IPS DF 4.7 (cell line): ENCODE results near the gene FAM53B.
"Not testable (repeated sequence)": the region's sequence is repeated elsewhere in the genome, so short reads cannot be mapped to it uniquely, and the experiment has no call there.

Experiments used
- DNase-seq: peaks from one replicate; pipeline ENCODE4 v3.0.0-alpha.2; 2013; ENCODE audit warnings: low spot score; ENCODE audit errors: extremely low read depth

FAM53B gene

DNA sequence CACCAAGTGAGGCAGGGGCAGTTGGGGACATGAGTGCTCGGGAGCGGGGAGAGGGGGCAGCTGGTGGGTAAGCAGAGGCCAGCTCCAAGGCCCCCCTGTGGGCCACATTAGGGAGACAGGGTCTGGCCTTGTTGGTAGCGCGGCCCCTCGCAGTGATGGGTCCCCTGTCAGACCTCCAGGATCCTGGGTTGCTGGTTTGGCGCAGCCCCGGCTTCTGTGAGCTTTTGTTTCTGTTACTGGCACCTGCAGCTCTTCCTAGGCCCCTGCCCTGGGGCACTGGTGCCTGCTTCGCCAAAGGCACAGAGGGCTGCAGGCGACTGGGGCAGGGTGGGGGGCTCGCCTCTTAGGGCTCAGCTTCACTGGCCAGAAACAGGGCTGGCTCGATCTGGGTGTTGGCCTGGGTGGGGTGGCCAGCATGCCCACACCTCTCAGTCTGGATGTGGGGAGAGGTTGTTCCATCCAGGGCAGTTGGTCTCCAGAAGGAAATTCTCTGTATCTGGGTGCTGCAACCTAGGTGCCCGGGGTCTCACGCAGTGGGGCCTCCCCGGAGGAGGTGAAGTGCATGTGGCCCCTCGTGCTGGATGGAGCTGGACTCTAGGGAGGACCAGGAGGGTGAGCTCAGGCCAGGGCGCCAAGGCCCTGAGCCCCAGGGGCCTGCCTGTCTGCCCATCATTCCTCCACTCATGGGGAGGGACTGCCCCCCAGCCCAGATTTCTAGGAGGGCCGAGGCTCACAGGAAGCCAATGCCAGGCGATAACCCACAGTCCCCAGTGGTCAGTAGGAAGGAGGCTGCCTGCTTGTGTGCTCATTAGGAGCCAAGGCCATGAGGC lies 143.9 kb downstream of the FAM53B start:
- no peak for DNase-seq

- DNase-seq: no peak
Observed at GRCh38 chr10:124599588-124600050, 144.6 kb downstream of the FAM53B start.

DNA sequence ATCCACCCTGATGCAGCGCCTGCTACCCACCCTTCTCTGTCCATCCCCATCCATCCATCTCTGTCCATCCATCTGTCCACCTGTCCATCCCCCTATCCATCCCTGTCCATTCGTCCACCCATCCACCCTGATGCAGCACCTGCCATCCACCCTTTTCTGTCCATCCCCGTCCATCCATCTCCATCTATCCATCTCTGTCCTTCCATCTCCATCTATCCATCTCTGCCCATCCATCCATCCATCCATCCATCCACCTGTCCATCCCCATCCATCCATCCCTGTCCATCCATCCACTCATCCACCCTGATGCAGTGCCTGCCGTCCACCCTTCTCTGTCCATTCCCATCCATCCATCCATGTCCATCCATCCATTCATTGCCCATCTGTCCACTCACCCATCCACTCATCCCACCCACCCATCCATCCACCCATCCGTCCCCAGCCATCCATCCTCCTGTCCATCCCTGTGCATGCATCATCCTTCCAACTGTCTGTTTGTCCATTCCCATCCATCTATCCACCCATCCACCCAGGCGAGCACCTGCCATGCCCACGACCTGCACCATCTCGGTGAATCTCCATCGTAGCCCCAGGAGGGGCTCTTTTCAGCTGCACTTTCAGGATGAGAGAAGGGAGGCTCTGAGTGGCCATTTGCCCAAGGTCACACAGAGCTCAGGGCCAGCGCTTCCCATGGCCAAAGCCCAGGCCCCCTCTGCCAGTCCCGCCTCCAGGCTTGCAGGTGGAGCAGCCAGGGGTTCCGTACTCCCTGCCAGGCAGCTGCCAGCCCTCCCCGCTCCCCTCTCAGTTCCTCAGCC lies 145.2 kb downstream of the FAM53B start:
- no peak for DNase-seq

DNA sequence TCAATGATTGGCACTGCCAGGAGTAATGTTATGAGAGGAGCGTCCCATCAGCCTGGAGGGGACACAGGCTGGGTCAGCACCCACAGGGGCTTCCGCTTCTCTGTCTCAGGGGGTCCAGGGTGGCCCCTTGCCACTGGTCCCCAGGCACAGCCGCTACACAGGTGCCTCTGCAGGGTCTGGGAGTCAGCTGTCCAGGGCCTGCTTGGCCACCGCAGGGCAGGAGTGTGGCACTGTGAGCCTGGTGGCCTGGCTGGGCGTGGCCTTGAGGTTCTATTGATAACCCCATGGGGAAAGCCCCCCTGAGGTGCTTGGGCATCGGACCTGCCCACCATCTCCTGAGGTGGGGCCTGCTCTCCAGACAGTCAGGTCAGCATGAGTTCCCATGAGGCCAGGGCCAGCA lies 146.0 kb downstream of the FAM53B start:
- no peak for DNase-seq

GRCh38 chr10:124597846-124598165 lies 146.4 kb downstream of the FAM53B start:
- no peak for DNase-seq

DNA sequence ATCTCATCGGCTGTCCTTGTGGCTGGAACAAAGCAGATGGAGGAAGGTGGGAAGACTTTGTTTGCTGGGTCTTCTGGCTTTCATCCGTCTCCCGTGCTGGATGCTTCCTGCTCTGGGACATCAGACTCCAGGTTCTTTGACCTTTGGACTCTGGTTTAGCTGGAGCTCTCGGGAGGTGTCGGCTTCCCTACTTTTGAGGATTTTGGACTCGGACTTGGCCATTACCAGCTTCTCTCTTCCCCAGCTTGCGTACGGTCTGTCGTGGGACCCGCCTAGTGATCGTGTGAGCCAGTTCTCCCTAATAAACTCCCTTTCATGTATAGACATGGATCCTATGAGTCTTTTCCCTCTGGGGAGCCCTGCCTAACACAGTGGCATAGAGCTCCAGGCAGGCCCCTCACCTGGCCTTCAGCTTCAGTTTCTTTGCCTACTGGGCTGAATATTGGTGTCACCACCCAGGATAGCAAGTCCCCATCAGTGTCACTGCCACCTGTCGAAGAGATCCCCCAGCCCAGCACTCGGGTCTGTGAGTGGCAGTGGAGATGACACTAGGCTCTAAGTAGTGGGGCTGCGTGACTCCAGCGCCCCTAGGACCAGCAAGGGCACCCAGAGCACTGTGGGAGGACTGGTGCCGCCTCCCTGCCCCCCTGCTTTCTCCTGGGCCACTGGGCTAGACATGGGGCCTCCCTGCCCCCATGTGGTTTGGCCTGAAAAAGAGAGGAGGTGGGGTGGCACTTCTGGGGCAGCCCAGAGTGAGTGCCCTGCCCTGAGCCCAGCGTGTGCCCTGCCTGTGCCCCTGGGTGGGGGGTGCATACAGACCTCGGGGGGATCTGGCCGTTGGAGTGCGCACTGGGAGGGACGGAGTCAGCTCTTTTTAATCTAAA lies 147.0 kb downstream of the FAM53B start:
- no peak for DNase-seq

GRCh38 chr10:124596116-124596785 lies 147.9 kb downstream of the FAM53B start:
- no peak for DNase-seq

DNA sequence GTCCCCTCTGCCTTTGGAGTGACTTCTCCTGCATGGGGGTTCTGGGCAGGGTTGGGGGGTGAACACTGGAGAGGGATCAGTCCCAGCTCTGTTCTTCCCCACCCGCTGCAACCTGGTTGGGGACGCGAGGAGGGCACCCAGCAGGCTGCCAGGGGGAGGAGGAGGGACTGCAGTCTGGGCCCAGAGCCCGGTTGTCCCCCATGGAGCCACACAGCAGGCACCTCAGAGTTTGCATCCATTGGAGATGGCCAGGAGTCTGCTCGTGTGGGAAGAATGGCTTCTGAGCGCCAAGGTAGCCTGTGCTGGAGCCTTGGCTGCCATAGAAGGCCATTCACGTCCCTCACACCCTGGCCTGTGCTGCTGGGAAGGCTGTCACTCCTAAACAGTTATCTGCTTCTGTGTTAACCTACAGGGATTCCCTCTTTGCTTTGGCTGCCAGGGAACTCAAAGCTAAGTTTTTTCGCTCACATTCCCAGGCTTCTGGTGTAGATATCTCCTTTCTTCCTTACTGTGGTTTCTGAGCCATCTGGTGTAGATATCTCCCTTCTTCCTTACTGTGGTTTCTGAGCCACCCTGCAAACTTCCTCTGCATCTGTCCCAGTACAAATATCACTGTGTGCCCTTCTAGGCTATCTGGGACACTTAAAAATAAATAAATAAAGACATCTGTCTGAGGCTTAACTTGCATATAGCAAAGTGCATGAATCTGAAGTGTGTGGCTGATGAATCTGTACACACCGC lies 148.9 kb downstream of the FAM53B start:
- no peak for DNase-seq

GRCh38 chr10:124594240-124594639 lies 149.9 kb downstream of the FAM53B start:
- DNase-seq: no peak

DNA sequence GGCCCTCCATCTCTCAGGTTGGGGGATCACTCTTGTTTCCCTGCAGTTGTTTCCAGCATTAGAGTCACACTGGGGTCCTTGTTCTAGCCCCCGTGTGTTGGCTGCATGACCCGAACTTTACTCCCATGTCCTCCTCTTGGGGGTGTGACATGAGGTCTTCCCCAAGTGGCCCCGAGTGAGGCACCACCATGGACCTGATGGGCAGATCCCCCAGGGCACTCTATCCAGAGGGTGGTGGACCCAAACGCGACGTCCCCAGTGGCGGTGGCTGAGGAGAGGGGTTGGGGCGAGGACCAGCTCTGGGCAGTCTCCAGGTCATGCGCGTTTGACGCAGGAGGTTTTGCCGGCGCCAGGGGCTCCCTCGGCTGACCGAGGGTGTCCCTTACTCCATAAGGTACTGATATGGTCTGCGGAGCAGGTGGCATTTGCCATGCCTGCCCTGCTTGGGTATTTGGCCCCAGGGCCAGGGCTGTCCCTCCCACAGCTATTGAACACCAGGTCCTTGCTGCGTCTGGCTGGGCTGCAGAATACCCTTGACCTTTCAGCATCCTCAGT lies 150.7 kb downstream of the FAM53B start:
- no peak for DNase-seq

DNA sequence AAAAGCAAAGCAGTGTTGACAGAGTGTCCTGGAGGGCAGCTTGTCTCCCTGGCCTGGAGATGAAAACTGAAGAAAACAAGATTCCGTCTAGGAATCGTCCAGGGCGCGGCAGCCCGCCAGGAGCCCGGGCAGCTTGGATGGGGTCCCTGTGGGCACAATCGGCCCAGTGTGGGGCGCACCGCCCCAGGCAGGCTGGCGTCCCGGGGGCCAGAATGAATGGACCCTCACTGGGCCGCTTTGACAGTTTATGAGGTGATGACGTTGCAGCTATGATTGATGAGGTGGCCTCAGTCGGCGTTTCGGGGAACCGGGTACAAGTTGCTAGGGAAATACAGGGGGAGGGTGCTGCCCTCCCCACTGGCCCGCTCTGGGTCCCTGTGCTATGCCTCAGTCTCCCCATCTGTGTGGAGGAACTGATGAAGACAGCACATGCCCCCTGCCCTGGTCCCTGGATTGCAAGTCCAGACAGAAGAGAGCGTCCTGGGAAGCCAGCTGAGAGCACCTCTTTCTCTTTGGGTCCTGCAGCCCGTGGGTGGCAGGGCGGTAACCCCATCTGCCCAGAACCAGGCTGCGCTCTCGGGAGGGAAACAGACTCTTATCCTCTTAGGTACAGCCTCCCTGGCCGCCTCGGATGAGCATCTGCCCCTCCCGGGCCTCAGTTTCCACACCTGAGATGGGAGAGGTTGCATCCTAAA lies 151.3 kb downstream of the FAM53B start:
- DNase-seq: no peak

GRCh38 chr10:124592101-124592500 lies 152.1 kb downstream of the FAM53B start:
- DNase-seq: no peak

DNA sequence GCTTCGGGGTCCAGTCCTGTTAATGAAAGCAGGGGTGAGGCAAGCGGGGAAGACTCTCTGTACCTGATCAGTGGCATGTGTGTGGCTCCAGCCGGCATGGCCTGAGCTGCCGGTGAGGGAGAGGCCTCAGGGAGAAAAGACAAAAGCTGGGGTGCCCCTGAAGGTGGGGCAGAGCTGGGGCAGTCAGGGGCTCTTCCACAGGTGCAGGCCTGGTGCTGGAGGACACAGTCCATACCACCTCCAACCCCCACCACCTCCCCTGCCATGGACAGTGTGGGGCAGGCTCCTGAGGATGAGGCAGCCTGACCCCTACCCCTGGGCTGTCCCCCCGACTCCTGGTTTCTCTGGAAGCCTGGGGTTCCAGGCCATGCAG lies 153.1 kb downstream of the FAM53B start:
- DNase-seq: no peak

- no peak for DNase-seq
Observed at GRCh38 chr10:124590216-124591122, 153.7 kb downstream of the FAM53B start.

DNA sequence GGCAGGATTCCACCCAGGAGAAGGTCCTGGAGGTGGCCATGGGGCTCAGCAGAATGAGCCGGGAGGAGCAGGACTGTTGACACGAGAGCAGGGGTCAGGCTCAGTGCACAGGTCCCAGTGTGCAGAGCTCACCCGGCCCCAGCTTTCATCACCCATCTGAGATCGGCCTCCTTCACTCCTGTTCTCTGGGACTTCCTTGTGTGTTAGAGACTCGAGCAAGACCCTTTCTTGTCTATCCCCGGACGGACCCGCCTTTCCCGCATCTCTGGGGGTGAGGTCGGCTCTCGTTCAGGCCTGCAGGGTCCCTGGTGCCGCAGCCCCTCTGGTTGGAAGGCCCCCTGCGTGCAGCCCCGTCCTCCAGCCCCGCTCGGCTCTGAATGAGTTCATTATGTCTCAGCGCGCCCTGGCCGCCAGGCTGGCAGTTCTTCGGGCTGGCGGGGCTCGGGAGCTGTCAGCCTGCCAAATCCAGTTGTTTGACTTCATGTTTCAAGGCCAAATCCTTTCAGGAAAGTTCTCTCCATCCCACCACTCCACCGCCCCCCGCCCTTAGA lies 154.6 kb downstream of the FAM53B start:
- DNase-seq: no peak

GRCh38 chr10:124588736-124589490 lies 155.3 kb downstream of the FAM53B start:
- no peak for DNase-seq

- DNase-seq: not testable (repeated sequence)
Observed at GRCh38 chr10:124588341-124588735, 155.8 kb downstream of the FAM53B start.
